GM18909 (cell line): ENCODE measurements around the gene SCCPDH.
"Not testable (repeated sequence)": the region's sequence is repeated elsewhere in the genome, so short reads cannot be mapped to it uniquely, and the experiment has no call there.

ENCODE experiments used
- ATAC-seq: cut with Tn5 transposase; IDR thresholded peaks from one replicate; pipeline ENCODE4 v1.9.1; 2021; ENCODE audit warnings: mild to moderate bottlenecking; ENCODE audit not compliant: unreplicated experiment, poor library complexity

The SCCPDH gene

GRCh38 chr1:246703581-246703980 lies 20.6 kb upstream of the SCCPDH start:
- ATAC-seq, result no peak

GRCh38 chr1:246705368-246705767 lies 18.8 kb upstream of the SCCPDH start:
- no peak for ATAC-seq

DNA sequence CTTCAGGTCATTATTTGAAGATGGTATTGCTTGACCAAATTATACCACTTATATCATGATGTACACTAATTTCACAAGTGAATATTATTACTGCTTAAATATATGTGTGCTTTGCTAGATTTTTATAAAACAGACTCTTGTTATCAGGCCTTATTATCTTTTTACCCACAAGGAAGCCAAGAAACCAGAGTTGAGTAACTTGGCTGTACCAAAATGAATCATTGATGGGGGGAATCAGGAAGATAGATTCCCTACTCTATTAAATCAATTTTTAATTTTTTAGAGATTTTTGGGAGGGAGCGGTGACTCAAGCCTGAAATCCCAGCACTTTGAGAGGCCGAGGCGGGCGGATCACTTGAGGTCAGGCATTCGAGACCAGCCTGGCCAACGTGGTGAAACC lies 16.0 kb upstream of the SCCPDH start:
- no peak for ATAC-seq

- ATAC-seq, result no peak
Observed at GRCh38 chr1:246709196-246709595, 15.0 kb upstream of the SCCPDH start.

DNA sequence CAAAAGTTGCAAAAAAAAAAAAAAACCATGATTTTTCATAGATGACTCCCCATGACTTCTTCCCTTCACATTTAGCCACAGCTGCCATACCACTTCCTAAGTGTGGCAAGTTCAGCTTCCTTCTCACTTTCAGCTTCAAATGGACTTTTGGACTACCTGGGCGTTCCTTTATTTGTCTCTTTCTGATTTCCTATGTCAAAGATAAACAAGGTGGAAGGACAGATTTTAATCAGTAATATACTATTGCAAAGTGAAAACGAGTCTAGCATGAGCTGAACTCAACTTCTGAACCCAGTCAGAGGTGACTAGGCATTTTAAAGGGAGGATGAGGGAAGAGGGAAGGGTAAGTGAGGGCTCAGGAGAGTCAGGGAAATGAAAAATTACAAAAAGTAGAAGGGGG lies 14.4 kb upstream of the SCCPDH start:
- no peak for ATAC-seq

- no peak for ATAC-seq
Observed at GRCh38 chr1:246711548-246712003, 12.6 kb upstream of the SCCPDH start.

DNA sequence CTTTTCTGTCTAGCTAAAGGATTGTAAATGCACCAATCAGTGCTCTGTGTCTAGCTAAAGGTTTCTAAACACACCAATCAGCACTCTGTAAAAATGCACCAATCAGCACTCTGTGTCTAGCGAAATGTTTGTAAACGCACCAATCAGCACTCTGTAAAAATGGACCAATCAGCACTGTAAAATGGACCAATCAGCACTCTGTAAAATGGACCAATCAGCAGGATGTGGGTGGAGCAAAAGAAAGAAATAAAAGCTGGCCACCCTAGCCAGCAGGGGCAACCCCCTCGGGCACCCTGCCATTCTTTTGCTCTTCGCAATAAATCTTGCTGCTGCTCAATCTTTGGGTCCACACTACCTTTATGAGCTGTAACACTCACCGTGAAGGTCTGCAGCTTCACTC lies 11.8 kb upstream of the SCCPDH start:
- ATAC-seq, result not testable (repeated sequence)

DNA sequence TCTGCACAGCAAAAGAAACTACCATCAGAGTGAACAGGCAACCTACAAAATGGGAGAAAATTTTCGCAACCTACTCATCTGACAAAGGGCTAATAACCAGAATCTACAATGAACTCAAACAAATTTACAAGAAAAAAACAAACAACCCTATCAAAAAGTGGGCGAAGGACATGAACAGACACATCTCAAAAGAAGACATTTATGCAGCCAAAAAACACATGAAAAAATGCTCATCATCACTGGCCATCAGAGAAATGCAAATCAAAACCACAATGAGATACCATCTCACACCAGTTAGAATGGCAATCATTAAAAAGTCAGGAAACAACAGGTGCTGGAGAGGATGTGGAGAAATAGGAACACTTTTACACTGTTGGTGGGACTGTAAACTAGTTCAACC lies 4.8 kb upstream of the SCCPDH start:
- not testable (repeated sequence) for ATAC-seq

DNA sequence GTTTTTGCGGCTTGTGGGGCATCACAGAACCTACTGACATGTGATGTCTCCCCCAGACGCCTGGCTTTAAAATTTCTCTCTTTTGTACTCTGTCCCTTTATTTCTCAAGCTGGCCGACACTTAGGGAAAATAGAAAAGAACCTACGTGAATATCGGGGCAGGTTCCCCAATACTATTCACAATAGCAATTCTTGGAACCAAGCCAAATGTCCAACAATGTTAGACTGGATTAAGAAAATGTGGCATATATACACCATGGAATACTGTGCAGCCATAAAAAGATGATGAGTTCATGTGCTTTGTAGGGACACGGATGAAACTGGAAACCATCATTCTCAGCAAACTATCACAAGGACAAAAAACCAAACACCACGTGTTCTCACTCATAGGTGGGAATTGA lies 3.4 kb upstream of the SCCPDH start:
- ATAC-seq, result not testable (repeated sequence)

DNA sequence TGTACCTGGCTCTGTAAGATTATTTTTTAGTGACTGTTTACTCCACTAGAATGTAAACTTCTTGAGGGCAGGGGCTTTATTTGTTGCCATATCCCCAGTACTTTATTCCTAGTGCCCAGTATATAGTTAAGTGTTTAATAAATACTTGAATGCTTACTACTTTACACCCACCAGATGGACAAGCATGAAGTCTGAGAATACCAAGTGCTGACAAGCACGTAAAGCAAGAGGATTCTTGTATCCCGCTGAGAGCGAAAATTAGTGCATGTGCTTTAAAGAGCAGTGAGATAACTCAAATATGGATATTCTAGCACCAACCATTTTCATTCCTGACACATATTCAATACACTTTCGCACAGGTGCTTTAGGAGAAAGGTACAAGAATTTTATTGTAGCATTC lies 1.5 kb upstream of the SCCPDH start:
- ATAC-seq, result no peak

DNA sequence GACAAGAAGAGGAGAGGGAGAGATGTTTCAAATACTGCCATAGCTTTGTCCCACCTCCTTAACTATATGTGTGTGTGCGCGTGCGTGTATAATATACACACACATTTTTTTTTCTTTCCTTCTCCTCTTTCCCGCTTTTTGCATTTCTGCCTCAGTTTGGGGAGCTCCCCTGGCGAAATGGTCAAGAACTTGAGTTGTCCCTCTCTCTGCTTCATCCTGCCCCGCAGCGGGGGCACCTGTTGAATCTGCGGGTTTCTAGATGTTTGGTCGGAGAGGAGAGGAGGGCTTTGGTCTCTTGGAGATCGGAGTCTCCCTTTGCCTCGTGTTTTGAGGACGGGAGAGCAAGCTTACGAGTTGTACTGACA lies 504 bp downstream of the SCCPDH start:
- ATAC-seq, result peak; percentile 43

GRCh38 chr1:246725191-246725590 lies 982 bp downstream of the SCCPDH start:
- ATAC-seq, result no peak

DNA sequence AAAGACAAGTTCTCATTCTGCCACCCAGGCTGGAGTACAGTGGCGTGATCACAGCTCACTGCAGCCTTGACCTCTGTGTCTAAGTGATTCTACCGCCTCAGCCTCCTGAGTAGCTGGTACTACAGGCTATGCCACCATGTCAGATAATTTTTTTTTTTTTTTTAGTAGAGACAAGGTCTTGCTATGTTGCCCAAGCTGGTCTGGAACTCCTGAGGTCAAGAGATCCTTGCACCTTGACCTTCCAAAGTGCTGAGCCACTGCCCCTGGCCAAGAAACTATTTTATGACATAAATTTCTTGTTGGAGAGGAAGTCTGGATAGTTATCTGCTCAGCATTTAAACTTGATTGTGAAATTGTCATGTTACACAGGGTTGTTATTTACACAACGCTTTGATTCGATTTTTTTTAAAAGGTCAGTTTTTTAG lies 2.1 kb downstream of the SCCPDH start:
- no peak for ATAC-seq

GRCh38 chr1:246726881-246727280 lies 2.7 kb downstream of the SCCPDH start:
- ATAC-seq, result no peak

DNA sequence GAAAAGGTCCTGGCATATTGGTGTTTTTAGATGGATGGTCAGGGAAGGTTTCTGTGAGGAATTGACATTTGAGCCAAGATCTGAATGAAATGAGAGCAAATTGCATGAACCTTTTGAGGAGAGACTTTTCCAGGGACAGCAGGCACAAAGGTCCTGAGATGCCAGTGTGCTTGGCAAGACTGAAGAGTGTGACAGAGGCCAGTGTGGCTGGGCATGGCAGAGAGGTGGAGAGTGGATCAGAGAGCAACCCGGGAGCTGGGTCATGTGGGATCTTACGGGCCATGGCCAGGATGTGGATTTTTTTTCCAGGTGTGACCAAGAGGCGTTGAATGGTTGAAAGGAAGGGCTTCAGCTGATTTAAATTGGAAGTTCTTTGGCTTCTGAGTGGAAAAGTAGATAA lies 3.4 kb downstream of the SCCPDH start:
- no peak for ATAC-seq

DNA sequence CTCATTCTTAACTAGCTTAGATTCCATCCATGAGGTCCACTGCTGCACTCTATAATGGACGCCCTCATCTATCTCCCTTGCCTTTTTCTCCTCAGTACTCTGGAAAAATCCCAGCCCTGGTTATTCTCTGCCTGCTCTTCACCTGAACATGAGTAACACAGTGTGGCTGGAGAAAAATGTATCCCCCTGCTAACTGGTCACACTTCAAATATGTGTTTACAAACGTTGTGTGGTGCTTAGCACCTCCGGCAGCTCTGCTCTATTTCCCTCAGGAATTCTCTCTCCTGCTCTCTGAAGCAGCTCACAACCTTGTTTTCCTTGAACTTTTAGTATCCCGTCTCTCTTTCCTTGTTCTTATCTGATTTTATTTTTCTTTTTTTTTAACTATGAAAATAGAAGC lies 4.1 kb downstream of the SCCPDH start:
- ATAC-seq, result no peak

GRCh38 chr1:246729040-246729439 lies 4.8 kb downstream of the SCCPDH start:
- not testable (repeated sequence) for ATAC-seq

DNA sequence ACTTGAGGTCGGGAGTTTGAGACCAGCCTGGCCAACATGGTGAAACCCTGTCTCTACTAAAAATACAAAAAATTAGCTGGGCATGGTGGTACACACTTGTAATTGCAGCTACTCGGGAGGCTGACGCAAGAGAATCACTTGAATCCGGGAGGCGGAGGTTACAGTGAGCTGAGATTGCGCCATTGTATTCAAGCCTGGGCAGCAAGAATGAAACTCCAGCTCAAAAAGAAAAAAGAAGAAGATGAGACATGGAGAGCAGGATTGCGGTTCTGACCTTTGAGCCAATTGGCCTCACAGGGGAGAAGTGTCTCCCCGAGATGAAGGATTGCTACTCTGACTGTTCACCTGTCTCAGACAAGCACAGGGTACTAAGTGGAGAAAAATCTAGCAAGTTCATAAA lies 6.6 kb downstream of the SCCPDH start:
- ATAC-seq, result no peak

DNA sequence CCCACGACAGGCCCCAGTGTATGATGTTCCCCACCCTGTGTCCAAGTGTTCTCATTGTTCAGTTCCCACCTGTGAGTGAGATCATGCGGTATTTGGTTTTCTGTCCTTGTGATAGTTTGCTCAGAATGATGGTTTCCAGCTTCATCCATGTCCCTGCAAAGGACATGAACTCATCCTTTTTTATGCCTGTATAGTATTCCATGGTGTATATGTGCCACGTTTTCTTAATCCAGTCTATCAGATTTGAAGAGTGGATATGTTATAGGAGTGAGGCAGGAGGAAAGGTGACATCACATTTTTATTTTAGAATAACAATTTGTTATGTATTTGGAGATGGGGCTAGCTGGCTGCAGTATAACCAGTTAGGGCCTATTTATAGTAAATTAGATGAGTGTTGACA lies 7.7 kb downstream of the SCCPDH start:
- ATAC-seq, result not testable (repeated sequence)

- ATAC-seq, result no peak
Observed at GRCh38 chr1:246733704-246734103, 9.5 kb downstream of the SCCPDH start.

- no peak for ATAC-seq
Observed at GRCh38 chr1:246734866-246735265, 10.7 kb downstream of the SCCPDH start.

GRCh38 chr1:246735735-246736134 lies 11.5 kb downstream of the SCCPDH start:
- ATAC-seq, result no peak

DNA sequence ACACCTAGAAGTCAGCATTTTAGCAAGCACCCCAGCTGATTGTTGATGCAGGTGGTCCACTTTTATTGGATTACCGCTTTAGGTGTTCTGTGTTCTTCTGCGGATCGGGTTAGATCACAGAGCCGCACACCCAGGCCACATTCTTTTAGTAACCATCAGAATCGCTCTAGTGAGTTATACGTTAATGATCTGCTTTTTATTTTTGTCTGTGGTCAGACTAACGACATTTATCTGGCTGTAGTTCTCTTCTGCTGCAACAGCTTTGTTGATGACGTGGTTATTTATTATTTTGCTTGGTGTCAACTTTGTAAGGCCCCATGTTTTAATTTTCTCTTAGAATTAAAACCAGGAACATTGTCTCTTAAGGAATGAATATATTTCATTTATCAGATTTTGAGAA lies 18.2 kb downstream of the SCCPDH start:
- no peak for ATAC-seq
